HG02759 (cell line): ENCODE data around the gene CD209.
A peak's percentile ranks its signal among the peaks of the same experiment; 100 is the strongest.
"Not testable (repeated sequence)": the region's sequence is repeated elsewhere in the genome, so short reads cannot be mapped to it uniquely, and the experiment has no call there.

Source experiments
- ATAC-seq: cut with Tn5 transposase; IDR thresholded peaks from one replicate; pipeline ENCODE4 v1.9.1; 2021; ENCODE audit warnings: mild to moderate bottlenecking, moderate library complexity; ENCODE audit not compliant: unreplicated experiment

The CD209 gene

DNA sequence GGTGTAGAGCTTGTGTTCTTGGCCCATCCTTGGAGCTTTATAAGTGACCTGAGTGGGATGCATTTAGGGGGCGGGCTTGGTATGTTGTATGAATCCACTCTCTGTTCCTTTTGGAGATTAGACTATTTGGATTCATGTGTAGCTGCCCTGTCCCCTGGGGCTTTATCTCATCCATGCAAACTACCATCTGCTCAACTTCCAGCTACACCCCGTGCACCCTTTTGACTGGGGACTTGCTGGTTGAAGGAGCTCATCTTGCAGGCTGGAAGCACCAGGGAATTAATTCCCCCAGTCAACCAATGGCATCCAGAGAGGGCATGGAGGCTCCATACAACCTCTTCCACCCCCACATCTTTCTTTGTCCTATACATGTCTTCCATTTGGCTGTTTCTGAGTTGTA, 21.8 kb upstream of the CD209 start:
- ATAC-seq = no peak

DNA sequence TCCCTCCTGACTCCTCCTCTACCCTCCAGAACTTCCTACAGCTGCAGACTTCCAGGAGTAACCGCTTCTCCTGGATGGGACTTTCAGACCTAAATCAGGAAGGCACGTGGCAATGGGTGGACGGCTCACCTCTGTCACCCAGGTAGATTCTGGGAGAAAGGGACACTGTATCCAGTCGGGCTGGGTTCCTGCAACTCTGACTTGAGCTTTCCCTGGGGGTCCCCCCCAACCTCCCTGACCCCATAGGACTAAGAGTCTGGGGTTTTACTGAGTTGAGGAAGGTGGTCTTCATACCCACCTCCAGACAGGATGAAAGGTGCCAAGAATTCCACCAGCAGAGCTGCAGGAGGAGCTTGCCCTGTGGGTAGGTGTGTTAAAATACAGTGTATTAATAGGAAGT, 20.2 kb upstream of the CD209 start:
- ATAC-seq = no peak

DNA sequence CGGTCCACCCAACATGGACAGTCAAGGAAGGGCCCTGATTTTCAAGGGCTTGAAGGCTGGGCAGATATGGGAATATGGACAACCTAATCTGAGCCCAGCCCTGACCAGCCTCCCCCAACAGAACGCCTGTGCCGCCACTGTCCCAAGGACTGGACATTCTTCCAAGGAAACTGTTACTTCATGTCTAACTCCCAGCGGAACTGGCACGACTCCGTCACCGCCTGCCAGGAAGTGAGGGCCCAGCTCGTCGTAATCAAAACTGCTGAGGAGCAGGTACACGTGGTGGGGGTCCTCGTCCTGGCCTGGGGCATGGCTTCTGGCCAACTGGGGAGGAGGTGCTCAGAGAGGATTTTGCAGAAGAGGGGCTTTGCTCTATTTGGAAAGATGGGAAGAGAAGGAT, 19.2 kb upstream of the CD209 start:
- ATAC-seq = no peak

DNA sequence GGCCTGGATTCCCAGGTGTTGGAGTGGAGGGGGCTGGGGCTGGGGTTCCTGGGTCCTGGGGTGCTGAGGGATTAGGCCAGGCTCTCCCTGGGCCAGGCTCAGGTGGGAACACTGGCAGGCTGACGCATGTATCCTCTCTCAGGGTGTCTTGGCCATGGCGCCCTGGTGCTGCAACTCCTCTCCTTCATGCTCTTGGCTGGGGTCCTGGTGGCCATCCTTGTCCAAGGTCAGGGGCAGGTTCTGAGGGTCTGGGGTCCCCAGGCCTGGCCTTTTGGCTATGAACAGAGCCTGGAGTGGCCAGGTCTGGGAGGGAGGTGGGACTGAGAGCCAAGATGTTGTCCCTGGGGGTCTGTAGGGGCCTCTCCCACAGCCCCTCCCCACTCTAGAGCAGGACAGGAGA, 17.7 kb upstream of the CD209 start:
- ATAC-seq = not testable (repeated sequence)

DNA sequence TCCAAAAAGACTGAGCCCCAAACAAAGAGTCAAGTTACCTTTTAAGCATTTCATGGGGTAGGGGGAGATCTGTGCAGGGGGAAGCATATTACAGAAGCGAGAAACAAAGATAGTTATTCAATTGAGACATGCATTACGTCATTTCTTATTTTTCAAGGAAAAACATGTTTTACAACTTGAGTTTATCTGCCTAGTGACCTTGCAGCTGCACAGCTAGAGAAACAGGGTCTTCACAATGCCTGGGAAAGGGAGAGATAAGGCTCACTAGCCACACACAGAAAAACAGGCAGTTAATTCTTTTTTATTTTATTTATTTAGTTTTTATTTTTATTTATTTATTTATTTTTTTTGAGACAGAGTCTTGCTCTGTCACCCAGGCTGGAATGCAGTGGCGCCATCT, 16.8 kb upstream of the CD209 start:
- not testable (repeated sequence) for ATAC-seq

DNA sequence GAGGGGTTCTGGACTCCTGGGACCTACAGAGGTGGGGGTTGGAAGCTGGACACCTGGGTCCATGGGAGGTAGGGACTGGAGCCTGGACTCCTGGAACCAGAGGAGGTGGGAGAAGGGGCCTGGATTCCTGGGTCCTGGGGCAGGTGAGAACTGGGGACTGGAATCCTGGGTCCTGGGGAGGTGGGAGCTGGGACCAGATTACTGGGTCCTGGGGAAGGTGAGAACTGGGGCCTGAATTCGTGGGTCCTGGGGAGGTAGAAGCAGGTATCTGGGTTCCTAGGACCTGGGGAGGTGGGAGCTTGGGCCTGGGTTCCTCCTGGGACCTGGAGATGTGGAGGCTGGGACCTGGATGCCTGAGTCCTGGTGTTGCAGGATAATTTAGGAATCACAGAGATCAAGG, 16.4 kb upstream of the CD209 start:
- no peak for ATAC-seq

DNA sequence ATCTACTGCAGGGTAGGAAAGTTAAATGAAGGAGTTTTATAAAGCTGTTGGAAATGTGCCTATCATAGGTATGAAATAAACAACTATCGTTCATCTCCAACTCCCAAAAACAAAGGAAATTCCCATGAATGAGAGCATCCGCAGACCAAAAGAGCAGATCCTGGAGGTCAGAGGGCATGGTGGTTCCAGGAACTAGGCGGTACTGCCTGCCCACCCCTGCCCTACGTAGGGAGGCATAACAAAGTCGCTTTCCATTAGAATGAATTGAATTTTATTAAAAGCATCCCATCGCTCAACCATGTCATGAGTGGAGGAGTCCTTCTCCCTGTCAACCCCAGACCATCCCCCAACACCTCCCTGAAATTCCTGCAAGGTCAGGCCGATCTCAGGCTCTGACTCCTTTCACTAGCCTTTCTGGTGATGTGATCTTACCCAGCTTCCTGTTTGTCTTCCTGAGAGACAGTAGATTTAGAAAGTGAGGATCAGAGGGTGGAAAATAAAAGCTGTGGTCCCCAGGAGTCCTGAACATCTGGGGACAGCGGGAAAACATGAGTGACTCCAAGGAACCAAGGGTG, 15.5 kb upstream of the CD209 start, which contains the start of gene CLEC4M:
TSS of gene CLEC4M (plus strand) at position 525 of the 575 bp plus-strand sequence. CDS start at position 549, 24 bp downstream.
- no peak for ATAC-seq

DNA sequence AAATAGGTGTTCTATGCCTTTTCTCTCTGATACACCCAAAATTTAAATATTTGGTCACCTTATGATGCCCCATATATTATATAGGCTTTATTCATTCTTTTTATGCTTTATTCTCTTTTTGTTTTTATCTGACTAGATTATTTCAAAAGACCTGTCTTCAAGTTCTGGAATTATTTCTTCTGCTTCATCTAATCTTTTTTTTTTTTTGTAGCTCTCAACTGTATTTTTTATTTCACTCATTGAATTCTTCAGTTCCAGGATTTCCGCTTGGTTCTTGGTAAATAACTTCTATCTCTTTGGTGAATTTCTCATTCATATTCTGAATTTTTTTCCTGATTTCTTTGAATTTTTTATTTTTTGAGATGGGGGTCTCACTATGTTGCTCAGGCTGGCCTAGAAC, 11.8 kb upstream of the CD209 start:
- no peak for ATAC-seq

DNA sequence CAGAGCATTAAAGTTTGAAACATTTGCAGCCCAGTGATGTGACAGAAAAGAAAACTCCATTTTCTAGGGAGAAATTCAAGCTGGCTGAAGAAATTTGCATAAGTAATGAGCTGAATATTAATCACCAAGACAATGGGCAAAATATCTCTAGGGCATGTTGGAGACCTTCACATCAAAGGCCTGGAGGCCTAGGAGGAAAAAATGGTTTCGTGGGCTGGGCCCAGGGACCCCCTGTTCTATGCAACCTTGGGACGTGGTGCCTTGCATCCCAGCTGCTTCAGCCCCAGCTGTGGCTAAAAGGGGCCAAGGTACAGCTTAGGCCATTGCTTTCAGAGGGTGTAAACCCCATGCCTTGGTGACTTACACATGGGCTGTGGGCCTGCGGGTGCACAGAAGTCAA, 10.0 kb upstream of the CD209 start:
- ATAC-seq = no peak

DNA sequence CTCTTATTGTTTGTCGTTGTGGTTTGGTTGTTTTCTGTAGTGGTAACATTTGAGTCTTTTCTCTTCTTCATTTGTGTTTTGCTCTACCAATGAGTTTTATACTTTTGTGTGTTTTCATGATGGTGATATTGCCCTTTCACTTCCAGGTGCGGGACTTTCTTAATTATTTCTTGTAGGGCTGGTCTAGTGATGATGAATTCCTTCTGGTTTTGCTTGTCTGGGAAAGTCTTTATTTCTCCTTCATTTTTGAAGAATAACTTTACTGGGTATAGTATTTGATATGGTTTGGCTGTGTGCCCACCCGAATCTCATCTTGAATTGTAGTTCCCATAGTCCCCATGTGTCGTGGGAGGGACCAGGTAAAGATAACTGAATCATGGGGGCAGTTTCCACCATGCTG, 8.9 kb upstream of the CD209 start:
- ATAC-seq = no peak

DNA sequence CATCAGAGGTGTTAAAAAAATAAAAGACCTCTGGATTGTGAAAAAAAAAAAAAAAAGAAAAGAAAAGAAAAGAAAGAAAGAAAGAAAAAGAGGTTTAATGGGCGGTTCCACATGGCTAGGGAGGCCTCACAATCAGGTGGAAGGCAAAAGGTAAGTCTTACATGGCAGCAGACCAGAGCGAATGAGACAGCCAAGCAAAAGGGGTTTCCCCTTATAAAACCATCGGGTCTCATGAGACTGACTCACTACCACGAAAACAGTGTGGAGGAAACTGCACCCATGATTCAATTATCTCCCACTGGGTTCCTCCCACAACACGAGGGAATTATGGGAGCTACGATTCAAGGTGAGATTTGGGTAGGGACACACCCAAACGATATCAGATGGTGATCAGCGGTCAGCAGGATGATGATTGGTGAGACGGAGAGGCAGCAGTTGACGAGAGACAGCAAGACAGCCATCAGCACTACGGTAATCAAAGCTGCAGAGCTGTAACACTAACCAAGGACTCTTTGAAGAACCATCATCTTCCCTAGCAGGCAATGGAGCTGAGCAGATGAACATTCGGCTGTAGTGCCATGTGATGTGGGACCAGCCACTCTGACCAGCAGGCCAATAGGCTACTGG, 3.9 kb upstream of the CD209 start:
- ATAC-seq = no peak

DNA sequence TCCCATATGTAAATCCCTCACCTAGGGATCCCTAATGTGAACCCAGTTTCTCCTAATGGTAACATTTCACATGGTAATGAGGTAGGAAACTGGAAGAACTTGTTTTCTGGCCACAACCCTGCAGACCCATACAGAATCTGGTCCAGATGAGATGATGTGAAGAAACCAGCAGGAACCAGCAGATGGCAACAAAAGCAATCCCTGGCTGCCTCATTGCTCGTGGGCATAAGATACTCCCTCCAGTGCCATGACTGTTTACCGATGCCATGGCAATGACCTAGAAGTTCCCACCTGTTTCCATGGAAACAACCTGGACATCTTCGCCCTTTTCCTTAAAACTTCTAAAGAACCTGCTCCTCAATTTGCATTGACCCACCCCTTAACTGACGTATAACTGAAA, 1.4 kb upstream of the CD209 start:
- no peak for ATAC-seq

DNA sequence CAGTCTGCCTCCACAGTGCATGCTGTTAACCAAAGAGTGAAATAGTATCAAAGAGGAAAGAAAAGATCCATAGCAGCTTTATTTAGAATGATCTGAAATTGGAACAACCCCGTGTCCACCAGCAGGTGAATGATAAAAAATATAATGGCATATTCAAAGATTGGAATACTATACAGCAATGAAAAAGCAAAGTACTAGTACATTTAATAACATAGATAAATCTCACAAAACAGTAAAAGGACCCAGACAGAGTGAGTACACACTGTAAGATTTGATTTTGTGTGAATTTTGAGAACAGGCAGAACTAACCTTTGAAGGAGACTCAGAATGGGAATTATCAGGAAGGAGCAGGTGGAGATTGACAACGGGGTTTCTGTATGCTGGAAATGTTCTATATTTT, 837 bp upstream of the CD209 start:
- no peak for ATAC-seq

DNA sequence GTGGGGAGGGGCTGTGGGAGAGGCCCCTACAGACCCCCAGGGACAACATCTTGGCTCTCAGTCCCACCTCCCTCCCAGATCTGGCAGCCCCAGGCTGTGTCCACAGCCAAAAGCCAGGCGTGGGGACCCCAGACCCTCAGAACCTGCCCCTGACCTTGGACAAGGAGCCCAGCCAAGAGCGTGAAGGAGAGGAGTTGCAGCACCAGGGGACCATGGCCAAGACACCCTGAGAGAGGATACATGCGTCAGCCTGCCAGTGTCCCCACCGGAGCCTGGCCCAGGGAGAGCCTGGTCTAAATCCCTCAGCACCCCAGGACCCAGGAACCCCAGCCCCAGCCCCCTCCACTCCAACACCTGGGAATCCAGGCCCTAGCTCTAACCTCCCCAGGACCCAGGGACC, 1.0 kb downstream of the CD209 start:
- ATAC-seq = not testable (repeated sequence)

DNA sequence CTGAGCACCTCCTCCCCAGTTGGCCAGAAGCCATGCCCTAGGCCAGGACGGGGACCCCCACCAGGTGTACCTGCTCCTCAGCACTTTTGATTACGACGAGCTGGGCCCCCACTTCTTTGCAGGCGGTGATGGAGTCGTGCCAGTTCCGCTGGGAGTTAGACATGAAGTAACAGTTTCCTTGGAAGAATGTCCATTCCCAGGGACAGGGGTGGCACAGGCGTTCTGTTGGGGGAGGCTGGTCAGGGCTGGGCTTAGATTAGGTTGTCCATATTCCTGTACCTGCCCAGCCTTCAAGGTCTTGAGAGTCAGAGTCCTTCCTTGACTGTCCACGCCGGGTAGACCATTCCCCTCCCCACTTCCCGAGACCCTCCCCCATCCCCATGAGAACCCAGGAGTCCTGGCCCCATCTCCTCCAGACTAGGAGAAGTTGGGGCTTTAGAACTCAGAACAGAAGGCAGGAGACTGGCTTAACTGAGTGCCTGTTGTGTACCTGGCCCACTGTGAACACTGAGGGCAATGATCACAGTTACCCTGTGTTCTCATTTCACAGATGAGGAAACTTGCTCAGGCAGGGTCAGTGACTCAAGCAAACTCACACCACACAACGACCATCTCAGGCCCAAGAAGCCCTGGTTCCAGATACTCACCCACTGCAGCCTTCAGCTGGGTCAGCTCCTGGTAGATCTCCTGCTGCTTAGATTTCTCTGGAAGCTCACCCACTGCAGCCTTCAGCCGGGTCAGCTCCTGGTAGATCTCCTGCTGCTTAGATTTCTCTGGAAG, 2.3 kb downstream of the CD209 start:
- ATAC-seq = no peak

DNA sequence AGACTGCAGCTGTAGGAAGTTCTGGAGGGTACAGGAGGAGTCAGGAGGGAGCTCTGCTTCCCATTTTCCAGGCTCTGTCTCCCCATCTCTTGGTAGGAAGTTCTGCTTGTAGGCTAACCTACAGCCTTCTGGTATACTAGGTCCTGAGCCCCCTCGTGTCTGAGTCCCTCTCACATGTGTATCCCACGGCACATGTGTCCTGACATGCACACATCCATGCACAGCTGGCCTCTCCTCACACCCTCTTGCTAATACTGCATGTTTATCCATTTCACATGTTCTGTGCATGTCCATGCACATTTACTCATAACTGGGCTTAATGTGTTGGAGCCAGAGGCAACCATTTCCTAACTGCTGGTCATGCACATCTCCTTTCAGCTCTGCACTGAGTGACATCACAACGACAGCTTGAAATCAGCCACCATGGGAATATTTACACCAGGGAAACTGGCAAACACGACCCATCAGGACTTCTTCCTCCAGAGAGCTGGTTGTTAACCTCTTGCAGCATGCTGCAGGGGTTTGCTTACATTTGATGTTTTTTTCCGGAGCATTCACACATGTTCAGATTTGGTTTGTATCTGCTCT, 3.0 kb downstream of the CD209 start:
- no peak for ATAC-seq

DNA sequence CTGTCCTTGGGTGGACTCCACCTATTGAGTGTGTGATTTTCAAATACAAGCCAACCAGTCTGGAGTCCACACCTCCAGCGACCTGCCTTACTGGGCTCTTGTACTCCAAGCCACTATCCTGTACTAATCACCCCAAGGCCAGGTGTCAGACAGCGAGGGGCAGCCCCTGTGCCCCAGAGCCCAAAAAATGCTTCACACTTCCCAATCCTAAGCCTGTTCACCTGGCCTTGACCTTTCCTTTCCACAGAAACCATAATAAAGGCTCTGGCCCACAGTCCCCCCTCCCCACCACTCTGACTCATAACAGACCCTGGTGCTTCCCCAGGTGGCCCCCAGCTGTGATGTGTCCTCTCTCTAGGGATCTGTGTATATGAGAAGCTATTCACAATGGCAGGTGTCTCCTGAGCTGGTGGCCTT, 3.9 kb downstream of the CD209 start:
- ATAC-seq = peak; percentile 82

DNA sequence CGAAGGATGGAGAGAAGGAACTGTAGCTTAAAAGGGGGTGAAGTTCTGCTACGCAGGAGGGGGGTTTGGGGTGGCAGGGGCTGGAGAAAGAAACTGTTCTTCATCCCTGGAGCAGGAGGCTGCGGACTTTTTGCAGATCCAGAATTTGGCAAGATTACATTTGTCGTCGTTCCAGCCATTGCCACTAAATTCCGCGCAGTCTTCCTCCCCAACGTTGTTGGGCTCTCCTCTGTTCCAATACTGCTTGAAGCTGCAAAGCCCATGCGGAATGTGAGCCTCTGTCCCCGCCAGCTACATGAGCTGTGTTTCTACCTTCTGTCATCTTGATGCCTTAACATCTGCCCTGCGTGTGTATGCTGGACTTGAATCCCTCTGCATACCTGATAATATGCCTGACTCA, 4.3 kb downstream of the CD209 start:
- ATAC-seq = no peak

DNA sequence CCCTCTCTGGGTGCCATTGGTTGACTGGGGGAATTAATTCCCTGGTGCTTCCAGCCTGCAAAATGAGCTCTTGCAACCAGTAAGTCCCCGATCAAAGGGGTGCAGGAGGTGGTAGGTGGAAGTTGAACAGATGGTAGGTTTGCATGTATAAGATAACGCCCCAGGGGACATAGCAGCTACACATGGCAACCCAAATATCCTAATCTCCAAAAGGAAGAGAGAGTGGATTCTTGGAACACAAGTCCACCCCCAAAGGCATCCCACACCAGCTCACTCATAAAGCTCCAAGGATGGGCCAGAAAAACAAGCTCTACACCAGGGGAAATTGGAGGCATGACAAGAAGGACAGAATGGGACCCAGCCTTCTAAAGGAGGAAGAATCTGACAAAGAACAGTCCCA, 4.8 kb downstream of the CD209 start:
- no peak for ATAC-seq

DNA sequence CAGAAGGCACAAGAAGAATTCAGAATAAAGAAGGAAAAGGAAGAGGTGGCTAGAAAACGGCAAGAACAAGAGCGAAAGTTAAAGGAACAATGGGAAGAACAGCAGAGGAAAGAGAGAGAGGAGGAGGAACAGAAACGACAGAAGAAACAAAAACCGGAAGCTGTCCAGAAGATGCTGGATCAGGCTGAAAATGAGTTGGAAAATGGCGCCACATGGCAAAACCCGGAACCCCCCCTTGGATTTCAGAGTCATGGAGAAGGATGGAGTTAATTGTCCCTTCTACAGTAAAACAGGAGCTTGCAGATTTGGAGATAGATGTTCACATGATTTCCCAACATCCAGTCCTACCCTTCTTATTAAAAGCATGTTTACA, 6.7 kb downstream of the CD209 start:
- ATAC-seq = no peak

DNA sequence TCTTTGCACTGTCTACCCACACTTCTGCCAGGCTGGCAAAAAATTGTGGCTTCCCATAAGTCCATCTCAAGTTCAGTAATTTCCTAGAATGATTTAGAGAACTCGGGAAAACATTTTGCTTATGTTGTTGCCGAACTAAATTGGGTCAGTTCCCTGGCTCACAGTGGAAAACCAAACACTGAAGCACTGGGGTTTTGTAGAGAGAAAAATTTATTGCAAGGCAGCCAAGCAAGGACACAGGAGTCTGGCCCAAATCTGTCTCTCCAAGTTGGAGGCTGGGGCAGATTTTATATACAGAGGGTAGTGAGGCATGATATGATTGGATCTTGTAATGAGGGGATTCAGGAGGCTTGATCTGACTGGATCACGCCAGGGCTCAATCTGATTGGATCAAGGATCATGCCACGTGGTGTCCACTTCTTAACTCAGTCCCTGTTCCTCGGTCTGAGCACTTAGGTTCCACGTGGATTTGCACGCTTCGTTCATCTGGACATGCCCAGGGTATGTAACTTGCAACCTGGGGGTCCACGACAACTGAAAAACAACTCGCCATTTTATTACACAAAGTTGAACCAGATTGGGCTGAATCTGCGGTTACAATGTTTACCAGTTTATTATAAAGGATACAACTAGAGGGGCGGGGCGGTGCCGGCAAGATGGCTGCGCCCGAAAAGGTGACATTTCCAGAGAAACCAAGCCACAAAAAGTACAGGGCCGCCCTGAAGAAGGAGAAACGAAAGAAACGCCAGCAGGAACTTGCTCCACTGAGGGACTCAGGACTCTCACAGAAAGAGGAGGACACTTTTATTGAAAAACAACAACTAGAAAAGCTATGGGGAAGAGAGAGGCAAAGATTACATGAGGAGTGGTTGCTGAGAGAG, 7.3 kb downstream of the CD209 start:
- no peak for ATAC-seq
